WTC11 (cell line): Measurements from ENCODE around the gene RPL7L1. TPM values are rescaled to one million over a fixed set of nuclear protein-coding genes. Genes with fewer than 3 reads are reported as not detected.

Experiments
- AFF4 ChIP-seq: sonication (generic); formaldehyde crosslinking; IDR thresholded peaks from 2 replicates; pipeline ENCODE4 v1.8.1; 2023; ENCODE audit warnings: mild to moderate bottlenecking, missing genetic modification reagents, borderline replicate concordance
- ATF1 ChIP-seq: sonication (generic); formaldehyde crosslinking; IDR thresholded peaks from 2 replicates; pipeline ENCODE4 v1.8.1; 2023; ENCODE audit warnings: mild to moderate bottlenecking, moderate library complexity, missing genetic modification reagents
- CREB1 ChIP-seq: sonication (generic); formaldehyde crosslinking; IDR thresholded peaks from 2 replicates; pipeline ENCODE4 v1.8.0; 2023; ENCODE audit warnings: mild to moderate bottlenecking, missing genetic modification reagents
- E2F4 ChIP-seq: sonication (generic); formaldehyde crosslinking; IDR thresholded peaks from 2 replicates; pipeline ENCODE4 v1.8.1; 2022; ENCODE audit warnings: low read depth, mild to moderate bottlenecking, moderate library complexity, missing genetic modification reagents, borderline replicate concordance
- E2F5 ChIP-seq: sonication (generic); formaldehyde crosslinking; IDR thresholded peaks from 2 replicates; pipeline ENCODE4 v1.8.1; 2022; ENCODE audit warnings: mild to moderate bottlenecking, moderate library complexity, missing genetic modification reagents
- GRHL2 ChIP-seq: fragments of 250-450 bp; sonication (Bioruptor Pico); IDR thresholded peaks from 2 replicates; pipeline ENCODE4 v1.8.0; 2022; ENCODE audit warnings: mild to moderate bottlenecking, moderate library complexity; ENCODE audit not compliant: insufficient replicate concordance, severe bottlenecking
- MAX ChIP-seq: sonication (generic); formaldehyde crosslinking; IDR thresholded peaks from 2 replicates; pipeline ENCODE4 v1.8.0; 2022; ENCODE audit warnings: mild to moderate bottlenecking, missing genetic modification reagents
- MLX ChIP-seq: sonication (generic); formaldehyde crosslinking; IDR thresholded peaks from 2 replicates; pipeline ENCODE4 v1.8.1; 2023; ENCODE audit warnings: mild to moderate bottlenecking, missing genetic modification reagents, moderate library complexity
- MYBL2 ChIP-seq: sonication (generic); formaldehyde crosslinking; IDR thresholded peaks from 2 replicates; pipeline ENCODE4 v1.8.1; 2023; ENCODE audit warnings: mild to moderate bottlenecking, moderate library complexity, missing genetic modification reagents
- NFATC4 ChIP-seq: fragments of 250-450 bp; sonication (Bioruptor Pico); IDR thresholded peaks from 2 replicates; pipeline ENCODE4 v1.9.0; 2021; ENCODE audit warnings: mild to moderate bottlenecking
- NFYB ChIP-seq: sonication (generic); formaldehyde crosslinking; conservative IDR thresholded peaks from 2 replicates; pipeline ENCODE4 v1.8.0; 2022; ENCODE audit warnings: low read depth, missing genetic modification reagents
- NR2C2 ChIP-seq: sonication (generic); formaldehyde crosslinking; IDR thresholded peaks from 2 replicates; pipeline ENCODE4 v1.8.0; 2022; ENCODE audit warnings: mild to moderate bottlenecking, missing genetic modification reagents
- NR3C1 ChIP-seq: sonication (generic); formaldehyde crosslinking; conservative IDR thresholded peaks from 2 replicates; pipeline ENCODE4 v1.8.1; 2023; ENCODE audit warnings: low read depth, mild to moderate bottlenecking, missing genetic modification reagents
- PREB ChIP-seq: sonication (generic); formaldehyde crosslinking; IDR thresholded peaks from 2 replicates; pipeline ENCODE4 v1.8.1; 2022; ENCODE audit warnings: mild to moderate bottlenecking, missing genetic modification reagents, moderate library complexity, borderline replicate concordance
- USF1 ChIP-seq: sonication (generic); formaldehyde crosslinking; IDR thresholded peaks from 2 replicates; pipeline ENCODE4 v1.8.0; 2022; ENCODE audit warnings: mild to moderate bottlenecking, missing genetic modification reagents
- USF2 ChIP-seq: sonication (generic); formaldehyde crosslinking; IDR thresholded peaks from 2 replicates; pipeline ENCODE4 v1.8.1; 2023; ENCODE audit warnings: mild to moderate bottlenecking, missing genetic modification reagents, moderate library complexity
- ZBTB43 ChIP-seq: sonication (generic); formaldehyde crosslinking; IDR thresholded peaks from 2 replicates; pipeline ENCODE4 v1.8.1; 2023; ENCODE audit warnings: mild to moderate bottlenecking, missing genetic modification reagents
- ZNF263 ChIP-seq: sonication (generic); formaldehyde crosslinking; IDR thresholded peaks from 2 replicates; pipeline ENCODE4 v1.8.1; 2022; ENCODE audit warnings: low read depth, mild to moderate bottlenecking, moderate library complexity, missing genetic modification reagents
- ZNF416 ChIP-seq: fragments of 250-450 bp; sonication (Bioruptor Pico); IDR thresholded peaks from 2 replicates; pipeline ENCODE4 v1.9.0; 2021; ENCODE audit warnings: mild to moderate bottlenecking, inconsistent platforms
- ZNF423 ChIP-seq: fragments of 250-450 bp; sonication (Bioruptor Pico); IDR thresholded peaks from 2 replicates; pipeline ENCODE4 v2.1.2; 2022; ENCODE audit warnings: mild to moderate bottlenecking, moderate library complexity
- total RNA-seq: library from RNA; stranded (reverse); gene quantifications from 3 replicates; pipeline ENCODE4 v1.2.3, GENCODE V29; 2021

The RPL7L1 gene
- total RNA-seq, 1 experiment from 2014 or later = 107 TPM

GRCh38 chr6:42928986-42929820 is 49.8 kb downstream of the RPL7L1 start, which contains the start of gene CNPY3 (continued):
- TF ChIP-seq ATF1 = peak; percentile 60; the same call in 1 of the 2 replicates
- TF ChIP-seq ZNF423 = no peak
- TF ChIP-seq GRHL2 (CRISPR knock-in tag) = no peak
- TF ChIP-seq NFYB = peak; percentile 96
- no peak for TF ChIP-seq E2F4
- TF ChIP-seq ZBTB43 = 0 out of 2 replicates have a peak, but pooled peaks have one; percentile 15
- TF ChIP-seq CREB1 (CRISPR knock-in tag) = 0 out of 2 replicates have a peak, but pooled peaks have one; percentile 8
- peak; percentile 90; the same call in 1 of the 2 replicates for TF ChIP-seq E2F5 (CRISPR knock-in tag)
- peak; percentile 99 for TF ChIP-seq MAX (CRISPR knock-in tag)
- TF ChIP-seq MLX (CRISPR knock-in tag) = 0 out of 2 replicates have a peak, but pooled peaks have one; percentile 19
- no peak for TF ChIP-seq NFATC4
- TF ChIP-seq ZNF263 (CRISPR knock-in tag) = peak; percentile 36; the same call in 1 of the 2 replicates
- TF ChIP-seq PREB (CRISPR knock-in tag) = no peak
- TF ChIP-seq USF2 = peak; percentile 88
- no peak for TF ChIP-seq ZNF416 (CRISPR knock-in tag)
- peak; percentile 91; the same call in 1 of the 2 replicates for TF ChIP-seq MYBL2 (CRISPR knock-in tag)
- TF ChIP-seq NR2C2 = 0 out of 2 replicates have a peak, but pooled peaks have one; percentile 60
- TF ChIP-seq USF1 (CRISPR knock-in tag) = peak; percentile 84; the same call in 1 of the 2 replicates
- TF ChIP-seq NR3C1 (CRISPR knock-in tag) = no peak
- TF ChIP-seq AFF4 (CRISPR knock-in tag) = no peak
